Left cardiac atrium (tissue), 4 donors: ENCODE measurements around the gene PNPLA3. TPM values are rescaled to one million over a fixed set of nuclear protein-coding genes. Genes with fewer than 3 reads are reported as not detected.
A peak's percentile ranks its signal among the peaks of the same experiment; 100 is the strongest.

Experiments used
- ATAC-seq, 2 donors: fragments of 200-7000 bp; cut with Tn5 transposase; one replicate each; pipeline ENCODE4 v1.9.1; 2020; ENCODE audit warnings: mild to moderate bottlenecking in 2 of 2, moderate library complexity in 2 of 2
- DNase-seq: peaks from one replicate; pipeline ENCODE4 v3.0.0-alpha.2; 2020
- intact Hi-C, 2 donors: fragments of 100-400 bp; cut with DNase I; formaldehyde crosslinking; loops; one replicate each; pipeline versions ENCODE4 v1.14.1 to v1.15.1; 2022 to 2023
- total RNA-seq, 2 donors: library from RNA; stranded (reverse); fragmentation: NEBNext Ultra II Directional; extraction: Animal tissue kit (Norgen Biotek cat#: 25700); gene quantifications; one replicate each; pipeline ENCODE4 v1.2.1, GENCODE V29; 2021
- donor health status: DM: no; HTN: yes; CAD: no.
- donor health status: DM: no; HTN: yes; CAD: no; lungs with severe emphysema.
- donor health status: DM: yes; HTN: yes; CAD: no.
- donor health status: Dilated cardiomyopathy.

PNPLA3 gene
- total RNA-seq, 2 donors from 2014 or later: 1.5 to 5.2 TPM

DNA sequence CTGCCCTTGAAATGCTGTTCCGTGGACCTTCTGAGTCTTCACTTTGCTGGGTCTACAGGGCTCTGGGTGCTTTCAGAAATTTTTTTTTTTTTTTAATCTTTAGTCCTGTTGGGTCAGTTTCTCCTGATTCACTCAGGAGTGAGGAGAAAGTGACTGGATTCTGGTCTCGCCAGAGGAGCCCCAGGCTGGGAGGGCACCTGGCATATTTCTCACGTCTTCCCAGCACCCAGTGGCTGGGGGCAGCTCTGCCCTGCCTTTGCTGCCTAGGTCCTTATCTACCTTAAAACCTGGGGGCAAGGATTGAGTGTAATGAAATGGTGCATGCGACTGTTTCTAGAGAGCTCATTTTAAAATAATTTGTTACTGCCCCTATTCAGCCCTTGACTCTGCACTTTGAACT, 55.0 kb downstream of the PNPLA3 start:
- DNase-seq (no peak), ATAC-seq (no peak)
- intact Hi-C loops: no loop called here

- intact Hi-C loops: no loop called here
- no peak for DNase-seq
- no peak for ATAC-seq
Observed at GRCh38 chr22:43980579-43980978, 57.0 kb downstream of the PNPLA3 start.

- DNase-seq (no peak), ATAC-seq (no peak)
- intact Hi-C loops: no loop called here
Observed at GRCh38 chr22:43980996-43981395, 57.4 kb downstream of the PNPLA3 start.

DNA sequence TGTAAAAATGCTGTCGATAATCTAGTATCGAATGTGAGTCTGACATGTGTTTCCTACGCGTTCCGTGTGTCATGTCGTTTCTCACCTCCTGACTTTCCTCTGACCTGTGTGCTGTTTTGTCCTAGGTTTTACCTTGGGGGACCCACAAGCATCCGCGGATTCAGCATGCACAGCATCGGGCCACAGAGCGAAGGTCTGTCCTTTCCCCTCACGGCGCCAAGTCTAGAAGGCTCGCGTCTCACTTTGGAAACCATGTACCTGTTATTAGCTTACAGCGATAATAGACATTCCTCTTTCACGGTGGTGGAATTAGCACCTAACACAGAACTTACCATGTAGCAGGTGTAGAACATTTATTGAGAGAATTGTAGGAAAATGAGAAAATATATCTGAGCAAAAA, 60.2 kb downstream of the PNPLA3 start:
- intact Hi-C loops: no loop called here
- DNase-seq (no peak), ATAC-seq (no peak)

- DNase-seq (no peak), ATAC-seq (peak in 1 of 2 donors; percentile 27)
- intact Hi-C loops: no loop called here
Observed at GRCh38 chr22:43985532-43985931, 61.9 kb downstream of the PNPLA3 start.

- DNase-seq (no peak), ATAC-seq (no peak)
- intact Hi-C loops: no loop called here
Observed at GRCh38 chr22:43988116-43988820, 64.7 kb downstream of the PNPLA3 start.

GRCh38 chr22:43988960-43989359, 65.4 kb downstream of the PNPLA3 start:
- DNase-seq (no peak), ATAC-seq (no peak)
- intact Hi-C loops: no loop called here

- intact Hi-C loops: loop anchor here in 1 of 2 donors (5.0 kb wide), 2 partner anchors 92 to 637 kb away; no protein-coding TSS in a partner anchor
- no peak for DNase-seq
- ATAC-seq: no peak
Observed at GRCh38 chr22:43990044-43990443, 66.4 kb downstream of the PNPLA3 start.

GRCh38 chr22:43991316-43992020, 67.9 kb downstream of the PNPLA3 start:
- no peak for DNase-seq
- no peak for ATAC-seq
- intact Hi-C loops: loop anchor here (2.0 to 5.0 kb wide), 3 partner anchors 91 to 636 kb away; no protein-coding TSS in a partner anchor

GRCh38 chr22:43992331-43992821, 68.8 kb downstream of the PNPLA3 start:
- intact Hi-C loops: loop anchor here (2.0 to 5.0 kb wide), 3 partner anchors 90 to 635 kb away; no protein-coding TSS in a partner anchor
- DNase-seq (no peak), ATAC-seq (peak in 1 of 2 donors; percentile 30)

DNA sequence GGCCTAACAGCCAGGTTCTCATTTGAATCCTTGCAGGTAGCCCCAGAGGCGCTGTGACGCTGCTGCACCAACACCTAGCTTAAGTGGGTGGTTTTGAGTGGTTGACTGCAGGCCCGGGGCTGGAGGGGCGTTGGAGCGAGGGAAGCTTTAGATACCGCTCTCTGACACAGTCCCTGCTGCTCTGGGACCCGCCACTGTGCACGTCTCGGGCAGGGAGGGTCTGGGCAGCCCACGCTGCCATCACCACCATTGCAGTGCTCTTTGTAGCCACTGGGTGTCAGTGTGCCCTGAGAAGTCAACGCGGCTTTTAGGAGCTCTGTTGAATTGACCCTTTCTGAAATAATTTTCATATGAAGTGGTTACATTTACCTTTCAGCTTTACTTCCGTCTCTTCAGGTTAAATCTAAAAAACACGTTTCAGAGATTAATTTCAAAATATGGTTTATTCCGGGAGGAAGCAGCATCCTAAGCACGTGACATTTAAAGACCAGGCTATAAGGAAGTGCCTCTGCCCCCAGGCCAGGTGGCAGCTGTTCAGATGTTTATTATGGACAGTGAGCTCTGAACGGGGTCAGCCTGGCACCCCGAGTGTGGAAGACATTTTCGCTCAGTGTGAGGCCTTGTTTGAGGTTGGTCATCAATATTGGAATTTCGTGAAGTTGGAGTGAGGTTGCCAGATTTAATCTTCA, 69.6 kb downstream of the PNPLA3 start:
- DNase-seq: peak; percentile 58
- peak; percentile 75 to 76 for ATAC-seq
- intact Hi-C loops: loop anchor here (1.0 to 5.0 kb wide), 4 partner anchors 89 to 634 kb away; no protein-coding TSS in a partner anchor

- intact Hi-C loops: loop anchor here in 1 of 2 donors (5.0 kb wide), 2 partner anchors 88 to 633 kb away; no protein-coding TSS in a partner anchor
- no peak for ATAC-seq
Observed at GRCh38 chr22:43994006-43994405, 70.4 kb downstream of the PNPLA3 start.

GRCh38 chr22:43994416-43994815, 70.8 kb downstream of the PNPLA3 start:
- DNase-seq (no peak), ATAC-seq (no peak)
- intact Hi-C loops: loop anchor here in 1 of 2 donors (5.0 kb wide), 2 partner anchors 88 to 633 kb away; no protein-coding TSS in a partner anchor

More at GRCh38 chr22:43994006-43994405, 70.4 kb downstream of the PNPLA3 start:
- DNase-seq: no peak

- no peak for ATAC-seq
- DNase-seq: no peak
- intact Hi-C loops: no loop called here
Observed at GRCh38 chr22:43995057-43995685, 71.6 kb downstream of the PNPLA3 start.

DNA sequence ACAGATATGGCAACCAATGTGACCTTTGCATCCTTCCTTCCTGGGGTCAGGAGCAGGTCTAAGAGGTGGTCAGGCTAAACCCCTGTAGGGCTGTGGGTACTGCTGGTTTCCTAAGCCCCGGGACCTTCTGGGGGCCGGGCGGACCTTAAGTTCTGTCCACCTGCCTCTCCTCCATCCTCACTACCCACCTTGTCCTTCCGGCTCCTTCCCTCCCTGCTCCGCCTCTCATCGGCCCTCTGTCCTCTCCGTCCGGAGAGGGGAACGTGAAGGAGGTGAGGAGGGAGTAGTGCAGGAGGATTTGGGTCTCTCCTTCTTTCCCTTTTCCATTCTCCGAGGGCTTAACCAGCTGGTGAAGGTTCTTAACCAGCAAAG, 72.2 kb downstream of the PNPLA3 start:
- ATAC-seq (no peak), DNase-seq (no peak)
- intact Hi-C loops: no loop called here

DNA sequence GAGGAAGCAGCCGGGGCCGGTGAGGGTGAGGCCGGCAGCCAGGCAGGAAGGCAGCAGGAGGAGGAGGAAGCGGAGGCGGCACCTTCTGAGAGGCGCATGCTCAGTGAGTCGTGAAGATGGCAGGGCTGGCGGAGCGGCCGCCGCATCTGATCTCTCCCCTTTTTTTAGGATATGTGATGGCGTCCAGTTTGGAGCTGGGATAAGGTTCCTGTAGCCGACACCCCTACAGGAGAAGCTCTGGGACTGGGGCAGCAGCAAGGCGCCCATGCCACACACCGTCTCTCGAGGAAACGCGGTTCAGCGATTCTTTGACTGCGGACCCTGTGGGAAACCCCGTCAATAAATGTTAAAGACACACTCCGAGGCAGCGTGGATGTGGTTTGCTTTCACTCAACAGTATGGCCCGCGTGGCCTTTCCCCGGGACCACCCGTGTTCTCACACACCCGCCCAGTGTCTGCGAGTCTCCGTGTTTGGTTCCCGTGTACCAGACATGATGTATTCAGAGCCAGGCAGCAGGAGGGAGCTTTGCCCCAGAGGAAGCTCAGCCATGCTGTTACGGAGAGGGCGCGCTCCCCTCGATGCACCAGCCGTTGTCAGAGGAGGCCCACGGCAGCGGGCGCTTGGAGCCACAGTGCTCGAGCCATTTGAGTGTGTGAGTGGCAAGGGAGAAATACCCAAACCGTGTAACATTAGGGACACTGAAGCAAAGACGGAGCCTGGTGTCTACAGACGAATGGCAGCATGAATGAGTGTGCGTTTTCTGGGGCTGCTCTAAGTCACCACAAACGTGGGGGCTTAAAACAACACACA, 72.8 kb downstream of the PNPLA3 start:
- peak; percentile 28 to 47 for ATAC-seq
- intact Hi-C loops: no loop called here
- DNase-seq: peak; percentile 71

GRCh38 chr22:43996981-43997265, 73.3 kb downstream of the PNPLA3 start:
- DNase-seq: no peak
- intact Hi-C loops: no loop called here
- ATAC-seq: no peak
